Liver (tissue), 9 donors: ENCODE measurements around the gene TEX261. TPM values are rescaled to one million over a fixed set of nuclear protein-coding genes. Genes with fewer than 3 reads are reported as not detected.

Experiments used
- DNase-seq: peaks from one replicate; pipeline ENCODE4 v3.0.0-alpha.2; 2017; ENCODE audit warnings: low spot score
- H3K27ac ChIP-seq, 2 donors: one replicate each; pipeline ENCODE4 v1.7.0; 2013; ENCODE audit warnings: inconsistent platforms in 2 of 2, low read length in 2 of 2, control low read depth in 1 of 2, low read depth in 1 of 2, mild to moderate bottlenecking in 1 of 2
- H3K27me3 ChIP-seq, 4 donors: one replicate each; pipeline versions ENCODE4 v1.6.1 to v1.7.0; 2013; ENCODE audit warnings: low read length in 3 of 4, inconsistent platforms in 1 of 4, mild to moderate bottlenecking in 1 of 4, moderate library complexity in 1 of 4; ENCODE audit not compliant: control insufficient read depth in 4 of 4, insufficient read depth in 4 of 4
- H3K36me3 ChIP-seq, 4 donors: one replicate each; pipeline versions ENCODE4 v1.6.1 to v1.7.0; 2013; ENCODE audit warnings: low read length in 3 of 4, mild to moderate bottlenecking in 3 of 4, low read depth in 1 of 4, moderate library complexity in 1 of 4; ENCODE audit not compliant: control insufficient read depth in 4 of 4, insufficient read depth in 3 of 4
- H3K4me1 ChIP-seq, 4 donors: one replicate each; pipeline versions ENCODE4 v1.6.1 to v1.7.0; 2013; ENCODE audit warnings: low read length in 3 of 4, mild to moderate bottlenecking in 3 of 4, moderate library complexity in 1 of 4; ENCODE audit not compliant: control insufficient read depth in 4 of 4, insufficient read depth in 4 of 4
- H3K4me3 ChIP-seq, 3 donors: one replicate each; pipeline versions ENCODE4 v1.6.1 to v1.7.0; 2013; ENCODE audit warnings: low read length in 3 of 3, control low read depth in 1 of 3, low read depth in 1 of 3, mild to moderate bottlenecking in 1 of 3
- H3K9ac ChIP-seq, 2 donors: one replicate each; pipeline ENCODE4 v1.7.0; 2013; ENCODE audit warnings: low read length in 2 of 2, mild to moderate bottlenecking in 2 of 2, moderate library complexity in 2 of 2, control low read depth in 1 of 2, low read depth in 1 of 2
- H3K9me3 ChIP-seq, 4 donors: one replicate each; pipeline versions ENCODE4 v1.6.1 to v1.7.0; 2013; ENCODE audit warnings: low read length in 3 of 4; ENCODE audit not compliant: control insufficient read depth in 4 of 4
- ATF3 ChIP-seq: IDR thresholded peaks from 2 replicates; pipeline ENCODE4 v1.6.1; 2016; ENCODE audit warnings: antibody characterized with exemption
- CTCF ChIP-seq: fragments of 150-350 bp; IDR thresholded peaks from 2 replicates; pipeline ENCODE4 v1.5.1; 2017; ENCODE audit warnings: improper control_type of control experiment, low read depth, low read length; ENCODE audit not compliant: missing input control
- EGR1 ChIP-seq, 2 donors: IDR thresholded peaks; 2 replicates each; pipeline ENCODE4 v1.6.1; 2016 to 2018; ENCODE audit warnings: antibody characterized with exemption in 2 of 2, low read depth in 2 of 2
- FOXA1 ChIP-seq: IDR thresholded peaks from 2 replicates; pipeline ENCODE4 v1.6.1; 2016; ENCODE audit warnings: antibody characterized with exemption
- FOXA2 ChIP-seq: IDR thresholded peaks from 2 replicates; pipeline ENCODE4 v1.6.1; 2016; ENCODE audit warnings: antibody characterized with exemption
- GABPA ChIP-seq, 2 donors: IDR thresholded peaks in 1 of 2; conservative IDR thresholded peaks in 1 of 2; 2 replicates each; pipeline ENCODE4 v1.6.1; 2016; ENCODE audit warnings: antibody characterized with exemption in 2 of 2, mild to moderate bottlenecking in 1 of 2, moderate library complexity in 1 of 2
- HNF4A ChIP-seq, 2 donors: conservative IDR thresholded peaks; 2 replicates each; pipeline ENCODE4 v1.6.1; 2016; ENCODE audit warnings: antibody characterized with exemption in 2 of 2, mild to moderate bottlenecking in 2 of 2
- HNF4G ChIP-seq: IDR thresholded peaks from 2 replicates; pipeline ENCODE4 v1.6.1; 2016; ENCODE audit warnings: antibody characterized with exemption
- MAX ChIP-seq: IDR thresholded peaks from 2 replicates; pipeline ENCODE4 v1.6.1; 2016; ENCODE audit warnings: antibody characterized with exemption
- RAD21 ChIP-seq, 2 donors: IDR thresholded peaks; 2 replicates each; pipeline ENCODE4 v1.6.1; 2016; ENCODE audit warnings: antibody characterized with exemption in 2 of 2, mild to moderate bottlenecking in 2 of 2
- RXRA ChIP-seq, 2 donors: IDR thresholded peaks; 2 replicates each; pipeline ENCODE4 v1.6.1; 2017 to 2018; ENCODE audit warnings: antibody characterized with exemption in 2 of 2, mild to moderate bottlenecking in 1 of 2
- SP1 ChIP-seq: IDR thresholded peaks from 2 replicates; pipeline ENCODE4 v1.6.1; 2018; ENCODE audit warnings: antibody characterized with exemption, mild to moderate bottlenecking
- TAF1 ChIP-seq: conservative IDR thresholded peaks from 2 replicates; pipeline ENCODE4 v1.6.1; 2016; ENCODE audit warnings: antibody characterized with exemption, mild to moderate bottlenecking
- YY1 ChIP-seq: IDR thresholded peaks from 2 replicates; pipeline ENCODE4 v1.6.1; 2016; ENCODE audit warnings: antibody characterized with exemption, mild to moderate bottlenecking
- ZBTB33 ChIP-seq: IDR thresholded peaks from 2 replicates; pipeline ENCODE4 v1.6.1; 2016; ENCODE audit warnings: antibody characterized with exemption
- WGBS: extraction: QIAGEN DNeasy Blood & Tissue Kit; methylation state at CpG from one replicate; pipeline ENCODE4 v1.1.7; 2013; 5-methylcytosine and 5-hydroxymethylcytosine counted together
- polyA plus RNA-seq, 2 donors: library from polyadenylated mRNA; stranded (reverse) in 1 of 2; unstranded in 1 of 2; fragments of 200-250 nt in 1 of 2; fragments of >200 nt in 1 of 2; fragmentation: Nextera tagmentation in 1 of 2; extraction: Ambion mirVana in 1 of 2; gene quantifications; one replicate each; pipeline versions ENCODE4 v1.2.1 to v1.2.3, GENCODE V29; 2013 to 2015
- total RNA-seq, 2 donors: library from RNA; depleted of rRNA; stranded (reverse); fragments of >200 nt; gene quantifications; one replicate each; pipeline ENCODE4 v1.2.3, GENCODE V29; 2014
- donor health status: healthy.
- donor health status: healthy.
- donor health status: healthy.
- donor health status: healthy.
- donor health status: healthy.

TEX261 gene
- 10 to 100 TPM; 15.0 to 54.8 TPM for total RNA-seq
- polyA plus RNA-seq: 10 to 100 TPM; 14.2 to 33.8 TPM

- H3K36me3 ChIP-seq: peaks cover 0 to 14% (median 12%) of the 10 kb centered on the region in 4 donors
- DNase-seq: peak; percentile 89
- no peak for TF ChIP-seq MAX
- no peak for TF ChIP-seq FOXA2
- TF ChIP-seq ZBTB33: no peak
- TF ChIP-seq HNF4A (conservative IDR thresholded peaks at IDR 0.05): peak in 1 of 2 donors; percentile 4
- peak; percentile 70 for TF ChIP-seq CTCF
- peak in 1 of 2 donors; percentile 5 for TF ChIP-seq RXRA (IDR thresholded peaks at IDR 0.05)
- TF ChIP-seq YY1: peak; percentile 64
- peak in 1 of 2 donors; percentile 10 for TF ChIP-seq EGR1 (IDR thresholded peaks at IDR 0.05; ENCODE audit: low read depth in 2 of 2)
- peak; percentile 36 for TF ChIP-seq SP1
- TF ChIP-seq RAD21 (IDR thresholded peaks at IDR 0.05): peak in 1 of 2 donors; percentile 34
- peak; percentile 38 for TF ChIP-seq TAF1
- peak within 1 kb of the TSS; percentile 73 to 92 for H3K9ac ChIP-seq
- H3K27me3 ChIP-seq: no peaks in the 10 kb centered on the region
- H3K27ac ChIP-seq: peak within 1 kb of the TSS; percentile 63 to 74
- under 1% methylated on average over 65 of the region's 65 CpGs for WGBS
- no peaks in the 10 kb centered on the region for H3K9me3 ChIP-seq
- peaks cover 1 to 28% (median 16%) of the 10 kb centered on the region in 4 donors for H3K4me1 ChIP-seq
- peak within 1 kb of the TSS; percentile 84 to 92 (median 85) for H3K4me3 ChIP-seq
Measured at GRCh38 chr2:70994699-70995425, at the start of gene TEX261. TSS of gene TEX261 (minus strand) at chr2:70994873. CDS start at chr2:70994757, 116 bp downstream.

GRCh38 chr2:71043531-71044407 lies 49.1 kb upstream of the TEX261 start:
- H3K36me3 ChIP-seq: no peaks in the 10 kb centered on the region
- no peak for TF ChIP-seq ATF3
- no peak for TF ChIP-seq GABPA (IDR thresholded peaks at IDR 0.05 in 1 of 2, conservative IDR thresholded peaks at IDR 0.05 in 1 of 2)
- TF ChIP-seq YY1: no peak
- no peak for TF ChIP-seq HNF4G
- no peak for TF ChIP-seq FOXA1
- no peak overlapping the region for H3K27ac ChIP-seq
- H3K4me3 ChIP-seq: no peak overlapping the region
- WGBS: 79% methylated on average over 36 of the region's 36 CpGs
- no peak for DNase-seq
- no peaks in the 10 kb centered on the region for H3K27me3 ChIP-seq
- H3K4me1 ChIP-seq: no peaks in the 10 kb centered on the region
- H3K9me3 ChIP-seq: no peaks in the 10 kb centered on the region
- H3K9ac ChIP-seq: no peak overlapping the region
